Neural cell (in vitro differentiated cells): ENCODE measurements around the gene TRMT2A. TPM values are rescaled to one million over a fixed set of nuclear protein-coding genes. Genes with fewer than 3 reads are reported as not detected.

Source experiments
- H2AFZ ChIP-seq: fragments of 200-600, 300-800 bp; sonication (generic), shearing (Covaris generic); 2 replicates; pipeline ENCODE4 v1.6.0; 2014; ENCODE audit warnings: low read depth, mild to moderate bottlenecking, antibody characterized with exemption, low read length, moderate library complexity
- H3F3A ChIP-seq: fragments of 200-600 bp; shearing (Covaris generic); 2 replicates; pipeline ENCODE4 v1.6.1; 2016; ENCODE audit warnings: mild to moderate bottlenecking, moderate library complexity, mixed read lengths, antibody characterized with exemption, low read length; ENCODE audit not compliant: insufficient read depth, poor library complexity, severe bottlenecking
- H3K27ac ChIP-seq: fragments of 200-600, 300-800 bp; sonication (generic), shearing (Covaris generic); 2 replicates; pipeline ENCODE4 v1.5.1; 2014; ENCODE audit warnings: mild to moderate bottlenecking, low read length, moderate library complexity
- H3K27me3 ChIP-seq: fragments of 300-800, 200-600 bp; sonication (generic), shearing (Covaris generic); 2 replicates; pipeline ENCODE4 v1.6.0; 2014; ENCODE audit warnings: mild to moderate bottlenecking, low read depth, low read length, moderate library complexity; ENCODE audit not compliant: insufficient read depth
- H3K36me3 ChIP-seq: fragments of 300-800, 200-600 bp; sonication (generic), shearing (Covaris generic); 2 replicates; pipeline ENCODE4 v1.5.1; 2014; ENCODE audit warnings: mild to moderate bottlenecking, antibody characterized with exemption, low read length, moderate library complexity; ENCODE audit not compliant: insufficient read depth
- H3K4me2 ChIP-seq: fragments of 300-800, 200-600 bp; sonication (generic), shearing (Covaris generic); 2 replicates; pipeline ENCODE4 v1.6.0; 2014; ENCODE audit warnings: mild to moderate bottlenecking, low read length
- H3K4me3 ChIP-seq: fragments of 300-800, 200-600 bp; sonication (generic), shearing (Covaris generic); 2 replicates; pipeline ENCODE4 v1.5.1; 2014; ENCODE audit warnings: mild to moderate bottlenecking, low read length, moderate library complexity
- H3K79me2 ChIP-seq: fragments of 200-600 bp; shearing (Covaris generic); replicated peaks from 2 replicates; pipeline ENCODE4 v1.6.0; 2014; ENCODE audit warnings: mild to moderate bottlenecking, low read length, moderate library complexity; ENCODE audit not compliant: insufficient read depth
- H3K9ac ChIP-seq: fragments of 300-800, 200-600 bp; sonication (generic), shearing (Covaris generic); 2 replicates; pipeline ENCODE4 v1.6.1; 2016; ENCODE audit warnings: mild to moderate bottlenecking, low read length, mixed read lengths
- H3K9me2 ChIP-seq: fragments of 200-600 bp; shearing (Covaris generic); 2 replicates; pipeline ENCODE4 v1.6.1; 2016; ENCODE audit warnings: mild to moderate bottlenecking, low read length, mixed read lengths; ENCODE audit not compliant: insufficient read depth
- H3K9me3 ChIP-seq: fragments of 200-600, 300-800 bp; sonication (generic), shearing (Covaris generic); 2 replicates; pipeline ENCODE4 v1.6.1; 2016; ENCODE audit warnings: mild to moderate bottlenecking, mixed run types, low read length, moderate library complexity, mixed read lengths
- H4K20me1 ChIP-seq: fragments of 200-600 bp; shearing (Covaris generic); 2 replicates; pipeline ENCODE4 v1.6.1; 2016; ENCODE audit warnings: mild to moderate bottlenecking, mixed run types; ENCODE audit not compliant: insufficient read depth
- EP300 ChIP-seq: fragments of 450-650 bp; conservative IDR thresholded peaks from 2 replicates; pipeline ENCODE4 v1.6.1; 2014; ENCODE audit warnings: antibody characterized with exemption, mild to moderate bottlenecking, moderate library complexity; ENCODE audit not compliant: poor library complexity, severe bottlenecking
- EZH2 ChIP-seq: fragments of 200-600, 300-800 bp; shearing (Covaris generic), sonication (generic); IDR thresholded peaks from 2 replicates; pipeline ENCODE4 v1.6.1; 2014; ENCODE audit warnings: antibody characterized with exemption, low read length, borderline replicate concordance, mild to moderate bottlenecking; ENCODE audit not compliant: insufficient read depth, poor library complexity, severe bottlenecking
- MXI1 ChIP-seq: fragments of 450-650 bp; conservative IDR thresholded peaks from 2 replicates; pipeline ENCODE4 v1.6.1; 2014; ENCODE audit warnings: antibody characterized with exemption, mild to moderate bottlenecking; ENCODE audit not compliant: poor library complexity, severe bottlenecking
- POLR2AphosphoS5 ChIP-seq: IDR thresholded peaks from 2 replicates; pipeline ENCODE4 v1.6.1; 2012
- RAD21 ChIP-seq: fragments of 450-650 bp; conservative IDR thresholded peaks from 2 replicates; pipeline ENCODE4 v1.6.1; 2014; ENCODE audit warnings: antibody characterized with exemption, mild to moderate bottlenecking, moderate library complexity
- SMC3 ChIP-seq: fragments of 450-650 bp; conservative IDR thresholded peaks from 2 replicates; pipeline ENCODE4 v1.6.1; 2014; ENCODE audit warnings: antibody characterized with exemption, mild to moderate bottlenecking, moderate library complexity; ENCODE audit not compliant: poor library complexity
- TAF1 ChIP-seq: IDR thresholded peaks from 2 replicates; pipeline ENCODE4 v1.6.1; 2012; ENCODE audit warnings: low read depth
- polyA minus RNA-seq: library from RNA; depleted of rRNA, polyadenylated mRNA; stranded (reverse); fragments of >200 nt; gene quantifications from 2 replicates; pipeline ENCODE4 v1.2.3, GENCODE V29; 2014
- polyA plus RNA-seq: library from polyadenylated mRNA; depleted of rRNA; stranded (reverse); fragments of >200 nt; gene quantifications from 2 replicates; pipeline ENCODE4 v1.2.3, GENCODE V29; 2014
- TF ChIP-seq, protein P1 (sequence below): fragments of 450-650 bp; IDR thresholded peaks from 2 replicates; pipeline ENCODE4 v1.5.1; 2014; ENCODE audit warnings: antibody characterized with exemption, mild to moderate bottlenecking, moderate library complexity; ENCODE audit not compliant: poor library complexity, severe bottlenecking
- TF ChIP-seq, protein P2 (sequence below): IDR thresholded peaks from 2 replicates; pipeline ENCODE4 v1.6.1; 2012; ENCODE audit warnings: borderline replicate concordance

Gene TRMT2A, protein sequence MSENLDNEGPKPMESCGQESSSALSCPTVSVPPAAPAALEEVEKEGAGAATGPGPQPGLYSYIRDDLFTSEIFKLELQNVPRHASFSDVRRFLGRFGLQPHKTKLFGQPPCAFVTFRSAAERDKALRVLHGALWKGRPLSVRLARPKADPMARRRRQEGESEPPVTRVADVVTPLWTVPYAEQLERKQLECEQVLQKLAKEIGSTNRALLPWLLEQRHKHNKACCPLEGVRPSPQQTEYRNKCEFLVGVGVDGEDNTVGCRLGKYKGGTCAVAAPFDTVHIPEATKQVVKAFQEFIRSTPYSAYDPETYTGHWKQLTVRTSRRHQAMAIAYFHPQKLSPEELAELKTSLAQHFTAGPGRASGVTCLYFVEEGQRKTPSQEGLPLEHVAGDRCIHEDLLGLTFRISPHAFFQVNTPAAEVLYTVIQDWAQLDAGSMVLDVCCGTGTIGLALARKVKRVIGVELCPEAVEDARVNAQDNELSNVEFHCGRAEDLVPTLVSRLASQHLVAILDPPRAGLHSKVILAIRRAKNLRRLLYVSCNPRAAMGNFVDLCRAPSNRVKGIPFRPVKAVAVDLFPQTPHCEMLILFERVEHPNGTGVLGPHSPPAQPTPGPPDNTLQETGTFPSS
- 96.7 and 103 TPM in 2 replicates for polyA plus RNA-seq
- 39.4 and 42.6 TPM in 2 replicates for polyA minus RNA-seq

DNA sequence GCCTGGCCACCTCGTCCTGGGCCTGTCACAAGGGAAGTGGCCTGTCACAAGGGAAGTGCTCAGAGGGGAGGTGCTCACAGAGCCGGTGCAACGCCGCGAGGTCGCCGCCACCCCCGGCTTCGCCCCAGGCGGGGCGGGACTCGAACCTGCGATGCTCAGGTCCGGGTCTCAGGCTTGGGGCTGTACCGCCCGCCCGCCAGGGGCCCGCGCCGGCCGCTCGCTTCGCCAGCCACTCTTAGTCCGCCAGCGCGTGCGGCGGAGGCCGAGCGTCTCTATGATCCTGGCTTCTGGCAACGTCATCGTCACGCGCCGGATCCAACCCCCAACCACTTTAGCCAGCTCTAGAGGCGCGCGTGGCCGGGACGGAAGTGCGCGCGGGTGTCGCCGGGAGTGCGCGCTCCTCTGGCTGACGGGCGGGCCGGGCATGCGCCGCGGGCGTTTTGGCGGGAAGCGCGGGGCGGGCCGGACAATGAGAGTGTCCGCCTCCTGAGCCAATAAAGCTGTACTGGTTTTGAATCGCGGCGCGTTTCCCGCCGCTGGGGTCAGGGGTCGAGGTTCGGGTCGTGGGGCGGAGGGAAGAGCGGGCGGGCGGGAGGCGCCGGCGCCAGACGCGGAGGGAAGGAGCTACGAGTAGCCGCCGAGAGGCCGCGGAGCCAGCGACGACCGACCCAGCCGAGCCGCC is at the start of gene TRMT2A:
Gene TRMT2A, minus strand, starts transcription at position 276 of the 682 bp plus-strand sequence. CDS start 320 bp downstream, outside the sequence.
- no peaks in the 10 kb centered on the region for H3K9me2 ChIP-seq
- H3K9ac ChIP-seq: peak within 1 kb of the TSS; percentile 93
- peaks cover 38% of the 10 kb centered on the region for H3K79me2 ChIP-seq
- H3K27me3 ChIP-seq: no peaks in the 10 kb centered on the region
- no peaks in the 10 kb centered on the region for H3F3A ChIP-seq
- H4K20me1 ChIP-seq: no peaks in the 10 kb centered on the region
- peak within 1 kb of the TSS; percentile 45 for H2AFZ ChIP-seq
- H3K36me3 ChIP-seq: peaks cover 4% of the 10 kb centered on the region
- peak within 1 kb of the TSS; percentile 98 for H3K4me3 ChIP-seq
- no peaks in the 10 kb centered on the region for H3K9me3 ChIP-seq
- TF ChIP-seq EZH2: no peak
- TF ChIP-seq, protein P1, sequence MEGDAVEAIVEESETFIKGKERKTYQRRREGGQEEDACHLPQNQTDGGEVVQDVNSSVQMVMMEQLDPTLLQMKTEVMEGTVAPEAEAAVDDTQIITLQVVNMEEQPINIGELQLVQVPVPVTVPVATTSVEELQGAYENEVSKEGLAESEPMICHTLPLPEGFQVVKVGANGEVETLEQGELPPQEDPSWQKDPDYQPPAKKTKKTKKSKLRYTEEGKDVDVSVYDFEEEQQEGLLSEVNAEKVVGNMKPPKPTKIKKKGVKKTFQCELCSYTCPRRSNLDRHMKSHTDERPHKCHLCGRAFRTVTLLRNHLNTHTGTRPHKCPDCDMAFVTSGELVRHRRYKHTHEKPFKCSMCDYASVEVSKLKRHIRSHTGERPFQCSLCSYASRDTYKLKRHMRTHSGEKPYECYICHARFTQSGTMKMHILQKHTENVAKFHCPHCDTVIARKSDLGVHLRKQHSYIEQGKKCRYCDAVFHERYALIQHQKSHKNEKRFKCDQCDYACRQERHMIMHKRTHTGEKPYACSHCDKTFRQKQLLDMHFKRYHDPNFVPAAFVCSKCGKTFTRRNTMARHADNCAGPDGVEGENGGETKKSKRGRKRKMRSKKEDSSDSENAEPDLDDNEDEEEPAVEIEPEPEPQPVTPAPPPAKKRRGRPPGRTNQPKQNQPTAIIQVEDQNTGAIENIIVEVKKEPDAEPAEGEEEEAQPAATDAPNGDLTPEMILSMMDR: peak; percentile 64
- TF ChIP-seq POLR2AphosphoS5: peak; percentile 74
- TF ChIP-seq, protein P2, sequence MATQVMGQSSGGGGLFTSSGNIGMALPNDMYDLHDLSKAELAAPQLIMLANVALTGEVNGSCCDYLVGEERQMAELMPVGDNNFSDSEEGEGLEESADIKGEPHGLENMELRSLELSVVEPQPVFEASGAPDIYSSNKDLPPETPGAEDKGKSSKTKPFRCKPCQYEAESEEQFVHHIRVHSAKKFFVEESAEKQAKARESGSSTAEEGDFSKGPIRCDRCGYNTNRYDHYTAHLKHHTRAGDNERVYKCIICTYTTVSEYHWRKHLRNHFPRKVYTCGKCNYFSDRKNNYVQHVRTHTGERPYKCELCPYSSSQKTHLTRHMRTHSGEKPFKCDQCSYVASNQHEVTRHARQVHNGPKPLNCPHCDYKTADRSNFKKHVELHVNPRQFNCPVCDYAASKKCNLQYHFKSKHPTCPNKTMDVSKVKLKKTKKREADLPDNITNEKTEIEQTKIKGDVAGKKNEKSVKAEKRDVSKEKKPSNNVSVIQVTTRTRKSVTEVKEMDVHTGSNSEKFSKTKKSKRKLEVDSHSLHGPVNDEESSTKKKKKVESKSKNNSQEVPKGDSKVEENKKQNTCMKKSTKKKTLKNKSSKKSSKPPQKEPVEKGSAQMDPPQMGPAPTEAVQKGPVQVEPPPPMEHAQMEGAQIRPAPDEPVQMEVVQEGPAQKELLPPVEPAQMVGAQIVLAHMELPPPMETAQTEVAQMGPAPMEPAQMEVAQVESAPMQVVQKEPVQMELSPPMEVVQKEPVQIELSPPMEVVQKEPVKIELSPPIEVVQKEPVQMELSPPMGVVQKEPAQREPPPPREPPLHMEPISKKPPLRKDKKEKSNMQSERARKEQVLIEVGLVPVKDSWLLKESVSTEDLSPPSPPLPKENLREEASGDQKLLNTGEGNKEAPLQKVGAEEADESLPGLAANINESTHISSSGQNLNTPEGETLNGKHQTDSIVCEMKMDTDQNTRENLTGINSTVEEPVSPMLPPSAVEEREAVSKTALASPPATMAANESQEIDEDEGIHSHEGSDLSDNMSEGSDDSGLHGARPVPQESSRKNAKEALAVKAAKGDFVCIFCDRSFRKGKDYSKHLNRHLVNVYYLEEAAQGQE: peak; percentile 42
- TF ChIP-seq SMC3: no peak
- TF ChIP-seq RAD21: peak; percentile 14
- TF ChIP-seq TAF1: peak; percentile 44
- TF ChIP-seq MXI1: peak; percentile 94
- TF ChIP-seq EP300: peak; percentile 82
- H3K4me2 ChIP-seq: peak within 1 kb of the TSS; percentile 74
- peak within 1 kb of the TSS; percentile 78 for H3K27ac ChIP-seq

DNA sequence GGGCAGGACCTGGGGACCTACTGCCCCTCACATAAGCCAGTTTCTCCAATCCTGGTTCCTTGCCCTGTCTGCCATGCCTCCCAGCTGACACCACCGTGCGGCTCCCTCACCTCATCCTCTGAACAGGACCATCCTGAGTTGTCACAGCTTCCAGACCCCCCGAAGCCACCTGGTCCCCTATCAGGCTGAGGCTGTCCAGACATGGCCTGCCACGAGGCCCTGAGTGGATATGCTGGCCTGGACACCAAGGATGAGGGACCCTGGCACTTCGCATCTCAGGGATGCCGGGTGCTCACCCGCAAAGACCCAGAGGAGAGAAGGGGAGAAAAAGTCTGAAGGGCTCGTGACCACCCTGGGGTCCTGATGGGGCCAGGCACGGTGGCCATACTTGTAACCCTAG is 49.7 kb upstream of the TRMT2A start:
- Histone ChIP-seq H3K9me3 (no peaks in the 10 kb centered on the region), H3K27me3 (no peaks in the 10 kb centered on the region), H3F3A (no peaks in the 10 kb centered on the region), H3K9ac (no peak overlapping the region), H3K79me2 (no peaks in the 10 kb centered on the region), H2AFZ (no peak overlapping the region), H3K36me3 (no peaks in the 10 kb centered on the region), H3K4me3 (no peak overlapping the region), H3K9me2 (no peaks in the 10 kb centered on the region), H3K4me2 (no peak overlapping the region), H3K27ac (no peak overlapping the region), H4K20me1 (no peaks in the 10 kb centered on the region)
- no peak for TF ChIP-seq RAD21
- no peak for TF ChIP-seq TAF1
- TF ChIP-seq SMC3: no peak
- no peak for TF ChIP-seq MXI1
- TF ChIP-seq, protein P2: no peak
- TF ChIP-seq POLR2AphosphoS5: no peak
- no peak for TF ChIP-seq EZH2
- TF ChIP-seq, protein P1: no peak
- TF ChIP-seq EP300: no peak
